ENCODE measurements around the gene SNRNP48.

GRCh38 chr6:7542874-7543624 is 46.9 kb upstream of the SNRNP48 start:
- no peak for TF ChIP-seq EP300 (conservative IDR thresholded peaks at IDR 0.05; ENCODE audit: poor library complexity, severe bottlenecking)
- no peak for TF ChIP-seq EZH2 (IDR thresholded peaks at IDR 0.05; ENCODE audit: borderline replicate concordance, insufficient read depth, low read length, poor library complexity, severe bottlenecking)
- TF ChIP-seq CTCF (IDR thresholded peaks at IDR 0.05; ENCODE audit: poor library complexity, severe bottlenecking), result no peak
- TF ChIP-seq TAF1 (IDR thresholded peaks at IDR 0.05; ENCODE audit: low read depth), result no peak

All from neural cell (in vitro differentiated cells).